HG02943 (cell line): ENCODE measurements around the gene RAB1B.
"Not testable (repeated sequence)": the region's sequence is repeated elsewhere in the genome, so short reads cannot be mapped to it uniquely, and the experiment has no call there.

Source experiments
- ATAC-seq: cut with Tn5 transposase; IDR thresholded peaks from one replicate; pipeline ENCODE4 v1.9.1; 2021; ENCODE audit warnings: mild to moderate bottlenecking, low read depth, moderate library complexity; ENCODE audit not compliant: unreplicated experiment

The RAB1B gene

DNA sequence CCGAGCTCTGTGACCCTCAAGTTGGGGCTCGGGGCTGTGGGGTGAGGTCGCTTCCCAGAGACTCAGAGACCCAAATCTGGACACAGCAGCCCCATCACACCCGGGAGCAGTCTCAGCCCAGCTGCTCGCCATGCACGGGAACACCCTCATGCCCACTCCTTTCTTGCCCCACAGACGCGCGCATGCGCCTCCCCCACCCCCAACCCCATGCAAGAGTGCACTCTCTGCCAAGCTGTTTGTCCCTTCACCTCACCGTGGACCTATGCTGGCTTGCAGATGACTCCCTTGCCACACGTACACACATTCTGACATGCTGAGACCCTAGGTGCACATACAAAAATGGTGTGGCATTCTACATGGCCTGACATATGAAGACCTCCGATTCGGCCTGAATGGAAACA lies 48.9 kb downstream of the RAB1B start:
- ATAC-seq, result no peak

DNA sequence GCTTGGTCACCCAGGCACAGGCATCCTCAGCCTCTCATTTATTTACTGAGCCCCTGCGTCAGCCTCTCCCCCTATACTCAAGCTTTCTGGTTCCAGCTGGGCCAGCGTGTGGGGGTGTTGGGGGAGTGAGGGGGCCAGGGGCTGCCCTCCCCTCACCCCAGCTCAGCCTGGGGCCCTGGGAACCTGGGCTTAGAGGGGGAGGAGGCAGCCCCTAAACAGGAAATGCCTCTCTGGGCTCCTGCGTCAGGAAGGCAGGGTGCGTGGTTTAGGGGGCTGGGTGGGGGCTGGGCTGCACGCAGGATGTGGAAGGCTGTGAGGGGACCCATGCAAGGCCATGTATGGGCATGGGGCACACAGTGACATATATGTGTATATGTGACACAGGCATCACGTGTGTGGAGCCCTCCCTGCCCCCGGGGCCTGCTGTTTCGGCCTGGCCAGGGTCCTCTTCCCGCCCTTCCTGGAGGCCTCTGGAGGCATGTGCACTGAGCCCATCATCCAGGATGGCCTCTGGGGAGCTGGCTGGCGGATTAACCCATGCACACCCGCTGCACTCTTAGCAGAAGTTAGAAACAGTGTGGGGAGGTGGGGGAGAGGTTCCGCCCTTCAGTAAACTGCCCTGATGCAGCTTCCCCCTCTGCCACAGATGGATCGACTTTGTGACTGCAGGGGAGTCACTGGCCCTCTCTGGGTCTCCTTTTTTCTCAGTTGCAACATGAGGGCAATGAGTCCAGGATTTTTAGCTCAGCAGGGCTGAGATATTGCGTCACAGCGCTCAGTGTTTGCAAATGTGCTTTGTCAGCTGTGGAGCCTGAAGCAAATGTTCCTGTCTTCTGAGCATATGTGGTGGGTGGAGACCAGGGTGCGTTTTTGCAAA lies 49.5 kb downstream of the RAB1B start:
- ATAC-seq, result no peak

DNA sequence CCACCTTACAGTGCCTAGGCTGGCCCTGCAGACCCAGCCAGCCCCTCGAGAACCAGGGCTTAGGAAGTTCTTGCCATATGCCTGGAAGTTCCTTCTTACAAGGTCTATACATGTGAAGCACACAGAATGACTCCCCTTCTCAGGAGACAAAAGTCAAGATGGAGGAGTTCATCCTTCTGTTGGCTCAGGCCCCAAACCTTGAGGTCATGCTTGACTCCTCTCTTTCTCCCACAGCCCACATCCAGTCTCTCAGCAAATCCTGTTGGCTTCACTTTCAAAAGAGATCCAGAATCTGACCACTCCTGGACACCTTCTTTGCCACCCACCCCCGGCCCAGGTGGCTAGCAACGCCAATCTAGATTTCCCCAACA lies 50.1 kb downstream of the RAB1B start:
- no peak for ATAC-seq

DNA sequence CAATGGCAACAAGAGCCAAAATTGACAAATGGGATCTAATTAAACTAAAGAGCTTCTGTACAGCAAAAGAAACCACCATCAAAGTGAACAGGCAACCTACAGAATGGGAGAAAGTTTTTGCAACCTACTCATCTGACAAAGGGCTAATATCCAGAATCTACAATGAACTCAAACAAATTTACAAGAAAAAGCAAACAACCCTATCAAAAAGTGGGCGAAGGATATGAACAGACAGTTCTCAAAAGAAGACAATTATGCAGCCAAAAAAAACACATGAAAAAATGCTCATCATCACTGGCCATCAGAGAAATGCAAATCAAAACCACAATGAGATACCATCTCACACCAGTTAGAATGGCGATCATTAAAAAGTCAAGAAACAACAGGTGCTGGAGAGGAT lies 51.9 kb downstream of the RAB1B start:
- ATAC-seq, result not testable (repeated sequence)

DNA sequence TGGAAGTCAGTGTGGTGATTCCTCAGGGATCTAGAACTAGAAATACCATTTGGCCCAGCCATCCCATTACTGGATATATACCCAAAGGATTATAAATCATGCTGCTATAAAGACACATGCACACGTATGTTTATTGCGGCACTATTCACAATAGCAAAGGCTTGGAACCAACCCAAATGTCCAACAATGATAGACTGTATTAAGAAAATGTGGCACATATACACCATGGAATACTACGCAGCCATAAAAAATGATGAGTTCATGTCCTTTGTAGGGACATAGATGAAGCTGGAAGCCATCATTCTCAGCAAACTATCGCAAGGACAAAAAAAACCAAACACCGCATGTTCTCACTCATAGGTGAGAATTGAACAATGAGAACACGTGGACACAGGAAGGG lies 52.3 kb downstream of the RAB1B start:
- ATAC-seq, result not testable (repeated sequence)

DNA sequence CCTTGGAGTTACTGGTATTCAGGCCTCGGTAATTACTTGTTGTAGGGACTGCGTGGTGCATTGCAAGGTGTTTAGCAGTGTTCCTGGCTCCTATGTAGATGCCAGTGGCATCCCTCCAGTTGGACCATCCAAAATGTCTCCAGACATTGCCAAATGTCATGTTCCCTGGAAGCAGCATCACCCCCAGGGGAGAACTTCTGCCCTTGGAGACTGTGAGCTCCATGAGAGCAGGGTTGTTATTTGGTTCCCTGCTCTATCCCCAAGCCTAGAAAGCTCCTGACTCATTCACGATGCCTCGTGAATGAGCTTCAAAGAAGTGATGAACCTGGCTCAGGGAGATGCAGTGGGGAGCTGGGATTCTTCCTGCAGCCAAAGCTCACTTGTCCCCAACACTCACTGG lies 53.2 kb downstream of the RAB1B start:
- ATAC-seq, result no peak

DNA sequence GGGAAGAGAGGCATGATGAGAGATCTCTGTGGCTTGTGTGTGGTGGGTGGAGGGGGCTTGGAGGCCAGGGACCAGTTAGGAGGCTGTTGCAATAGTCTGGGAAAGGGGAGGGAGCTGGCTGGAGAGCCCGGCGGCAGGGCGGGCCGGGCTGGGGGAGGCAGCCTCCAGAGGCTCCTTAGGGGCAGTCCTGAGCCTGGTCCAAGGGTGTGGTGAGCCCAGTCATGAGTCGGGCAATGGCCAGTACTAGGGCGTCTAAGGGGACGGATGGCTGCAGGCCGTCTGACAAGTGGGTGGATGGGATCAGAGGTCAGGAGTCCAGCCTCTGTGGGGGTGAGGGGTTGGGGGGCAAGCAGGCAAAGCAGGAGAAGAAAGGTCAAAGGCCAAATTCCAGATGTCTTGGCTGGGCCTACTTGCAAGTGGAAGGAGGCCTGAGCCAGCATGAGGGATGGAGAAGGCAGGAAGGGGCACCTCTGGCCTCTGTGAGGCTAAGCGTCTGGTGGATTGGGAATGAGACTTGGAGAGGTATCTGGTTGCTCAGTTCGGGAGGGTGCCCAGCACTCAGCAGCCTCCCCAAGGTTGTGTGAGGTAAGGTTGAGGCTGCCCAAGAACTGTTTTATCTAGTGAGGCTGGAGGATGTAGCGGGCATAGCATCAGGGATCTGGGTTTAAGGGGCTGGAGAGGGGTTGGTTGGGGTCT lies 54.4 kb downstream of the RAB1B start:
- no peak for ATAC-seq

DNA sequence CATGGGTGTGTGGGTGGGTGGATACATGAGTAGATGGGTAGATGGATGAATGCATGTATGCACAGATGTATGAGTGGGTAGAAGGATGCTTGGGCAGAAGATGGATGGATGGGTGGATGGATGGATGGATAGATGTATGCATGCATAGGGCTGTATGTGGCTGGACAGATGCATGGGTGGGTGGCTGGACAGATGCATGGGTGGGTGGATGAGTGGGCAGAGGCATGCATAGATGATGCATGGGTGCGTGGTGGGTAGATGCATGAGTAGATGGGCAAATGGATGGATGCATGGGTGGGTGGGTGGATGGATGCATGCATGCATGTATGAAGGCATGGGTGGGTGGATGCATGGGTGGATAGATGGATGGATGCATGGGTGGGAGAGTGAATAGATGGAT lies 55.2 kb downstream of the RAB1B start:
- ATAC-seq, result no peak

DNA sequence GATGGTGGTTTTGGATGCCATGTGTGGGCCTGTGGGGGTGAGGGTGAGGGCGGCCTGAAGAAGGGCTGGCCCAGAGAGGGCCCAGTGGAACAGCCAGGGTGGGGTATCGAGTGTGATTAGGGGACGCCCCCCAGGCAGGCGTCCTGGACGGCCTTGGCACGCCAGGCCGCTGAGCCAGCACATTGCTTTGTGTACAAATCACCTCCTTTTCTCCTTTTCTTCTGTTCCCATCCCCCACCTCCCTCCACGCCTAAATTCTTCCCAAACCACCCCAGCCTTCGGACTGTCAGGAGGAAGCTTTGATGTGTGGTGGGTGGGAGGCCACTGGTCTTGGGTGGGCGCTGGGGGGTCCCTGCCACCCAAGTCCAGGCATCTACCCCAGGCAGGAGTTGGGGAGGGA lies 56.2 kb downstream of the RAB1B start:
- no peak for ATAC-seq

DNA sequence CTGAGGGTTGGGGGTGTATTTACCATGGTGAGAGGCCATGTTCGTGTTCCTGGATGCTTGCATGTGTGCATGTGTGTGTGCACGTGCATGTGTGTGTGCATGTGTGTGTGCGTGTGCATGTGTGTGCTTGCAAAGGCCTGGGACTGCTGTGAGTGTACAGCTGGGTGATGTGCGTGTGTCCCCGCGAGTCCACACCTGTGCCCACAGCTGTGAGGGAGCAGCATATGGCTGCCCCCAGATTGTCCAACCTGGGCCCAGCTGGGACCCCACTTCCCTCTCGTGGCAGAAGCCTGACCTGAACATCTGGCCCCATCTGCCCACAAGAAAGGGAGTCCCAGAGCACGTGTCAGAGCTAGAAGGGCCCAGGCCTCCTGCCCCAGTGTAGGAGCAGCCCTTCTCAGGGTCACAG lies 56.8 kb downstream of the RAB1B start:
- no peak for ATAC-seq

DNA sequence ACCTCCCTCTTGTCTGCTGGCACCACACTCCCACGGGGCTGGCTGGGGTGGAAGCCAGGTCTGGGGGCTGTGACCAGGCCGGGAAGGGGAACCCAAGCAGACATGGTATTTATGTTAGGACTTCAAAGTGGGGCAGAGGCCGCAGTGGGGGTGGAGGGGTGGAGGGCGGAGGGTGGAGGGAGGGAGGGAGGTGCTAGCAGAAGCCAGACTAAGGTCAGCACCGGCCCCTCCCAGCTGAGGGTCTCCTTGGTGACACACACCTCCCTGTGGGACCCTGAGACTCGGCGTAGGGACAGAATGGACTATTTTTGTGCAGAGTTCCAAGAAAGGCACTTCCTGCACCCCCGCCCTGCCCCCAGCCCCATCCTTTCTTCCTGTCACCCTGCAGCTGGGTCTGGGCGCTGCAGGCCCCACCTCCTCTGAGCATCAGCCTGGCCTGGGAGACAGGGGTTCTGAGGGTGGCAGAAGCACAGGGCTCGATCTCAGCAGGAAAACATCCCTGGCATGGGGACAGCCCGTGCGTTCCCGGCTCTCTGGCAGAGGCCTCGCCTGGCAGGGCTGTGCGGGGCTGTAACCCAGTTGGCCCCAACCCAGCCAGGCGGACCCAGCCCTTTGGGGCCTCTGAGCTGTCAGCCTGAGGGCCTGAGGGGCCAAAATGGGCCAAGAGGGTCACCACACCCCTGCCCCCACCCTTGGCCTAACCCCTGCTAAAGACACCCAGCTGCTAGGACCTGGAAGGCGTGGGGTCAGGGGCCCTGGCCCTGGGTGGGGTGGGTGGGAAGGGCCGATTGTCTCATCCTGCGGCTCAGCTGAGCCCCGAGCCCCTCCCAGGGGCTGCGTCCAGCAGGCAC lies 58.0 kb downstream of the RAB1B start:
- ATAC-seq, result no peak
